Activated T-cell treated with anti-CD3 and anti-CD28 coated beads for 1 hour (primary cell): Measurements from ENCODE around the gene B2M.
"Not testable (repeated sequence)": the region's sequence is repeated elsewhere in the genome, so short reads cannot be mapped to it uniquely, and the experiment has no call there.

Experiments
- DNase-seq: peaks from one replicate; pipeline ENCODE4 v3.0.0-alpha.2; 2020; ENCODE audit warnings: low read depth

Gene B2M

DNA sequence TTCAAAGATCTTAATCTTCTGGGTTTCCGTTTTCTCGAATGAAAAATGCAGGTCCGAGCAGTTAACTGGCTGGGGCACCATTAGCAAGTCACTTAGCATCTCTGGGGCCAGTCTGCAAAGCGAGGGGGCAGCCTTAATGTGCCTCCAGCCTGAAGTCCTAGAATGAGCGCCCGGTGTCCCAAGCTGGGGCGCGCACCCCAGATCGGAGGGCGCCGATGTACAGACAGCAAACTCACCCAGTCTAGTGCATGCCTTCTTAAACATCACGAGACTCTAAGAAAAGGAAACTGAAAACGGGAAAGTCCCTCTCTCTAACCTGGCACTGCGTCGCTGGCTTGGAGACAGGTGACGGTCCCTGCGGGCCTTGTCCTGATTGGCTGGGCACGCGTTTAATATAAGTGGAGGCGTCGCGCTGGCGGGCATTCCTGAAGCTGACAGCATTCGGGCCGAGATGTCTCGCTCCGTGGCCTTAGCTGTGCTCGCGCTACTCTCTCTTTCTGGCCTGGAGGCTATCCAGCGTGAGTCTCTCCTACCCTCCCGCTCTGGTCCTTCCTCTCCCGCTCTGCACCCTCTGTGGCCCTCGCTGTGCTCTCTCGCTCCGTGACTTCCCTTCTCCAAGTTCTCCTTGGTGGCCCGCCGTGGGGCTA is at the start of gene B2M, which contains the start of gene PATL2:
Gene B2M (plus strand): TSS at position 422 of the 647 bp plus-strand sequence. CDS start 30 bp downstream, at position 452.
Gene PATL2 (minus strand): TSS at position 228 of the 647 bp plus-strand sequence. CDS start 34,833 bp downstream, outside the sequence.
- DNase-seq = peak; percentile 92

- no peak for DNase-seq
Measured at GRCh38 chr15:44661576-44661975, 49.7 kb upstream of the B2M start.

DNA sequence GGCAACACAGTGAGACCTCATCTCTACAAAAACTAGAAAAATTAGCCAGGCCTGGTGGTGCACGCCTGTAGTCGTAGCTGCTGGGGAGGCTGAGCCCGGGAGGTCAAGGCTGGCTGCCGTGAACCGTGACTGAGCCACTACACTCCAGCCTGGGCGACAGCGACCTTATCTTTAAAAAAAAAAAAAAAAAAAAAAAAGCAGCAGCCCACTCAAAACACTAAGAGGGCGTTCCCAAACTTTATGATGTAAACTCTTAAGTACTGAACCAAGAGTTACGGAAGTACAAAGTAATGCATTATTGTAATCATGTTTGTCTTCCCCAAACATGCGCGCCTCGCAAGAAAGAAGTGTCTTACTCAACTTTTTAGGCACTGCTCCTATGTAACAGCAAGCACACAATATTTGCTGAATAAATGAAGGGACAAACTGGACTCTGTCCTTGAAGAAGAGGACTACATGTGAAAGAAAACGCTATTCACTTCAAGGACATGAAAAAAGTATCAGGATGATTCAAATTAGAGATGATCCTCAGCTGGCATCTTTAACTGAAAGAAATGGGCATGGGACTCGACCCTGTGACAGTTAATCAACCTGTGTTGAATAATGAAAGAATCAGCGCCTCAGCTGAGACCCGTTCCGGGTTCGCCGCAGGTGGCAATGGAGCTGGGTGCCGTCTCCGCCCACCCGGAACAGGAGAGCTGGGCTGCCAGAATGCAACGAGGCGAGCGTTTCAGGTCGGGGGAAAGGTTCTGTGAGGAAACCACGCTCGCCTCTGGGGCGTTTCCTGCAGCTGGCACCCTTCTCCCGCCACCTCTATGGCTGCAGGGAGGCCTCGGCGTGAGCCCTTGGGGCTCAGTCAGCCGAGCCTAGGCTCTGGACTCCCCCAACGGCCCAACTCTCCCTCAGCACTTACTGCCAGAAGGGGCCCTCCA is 48.6 kb upstream of the B2M start:
- DNase-seq = peak; percentile 75

- peak; percentile 89 for DNase-seq
Measured at GRCh38 chr15:44663410-44664308, 47.7 kb upstream of the B2M start, which contains the start of gene SPG11. SPG11 (minus strand) TSS chr15:44663662; CDS start chr15:44663647, 15 bp downstream.

DNA sequence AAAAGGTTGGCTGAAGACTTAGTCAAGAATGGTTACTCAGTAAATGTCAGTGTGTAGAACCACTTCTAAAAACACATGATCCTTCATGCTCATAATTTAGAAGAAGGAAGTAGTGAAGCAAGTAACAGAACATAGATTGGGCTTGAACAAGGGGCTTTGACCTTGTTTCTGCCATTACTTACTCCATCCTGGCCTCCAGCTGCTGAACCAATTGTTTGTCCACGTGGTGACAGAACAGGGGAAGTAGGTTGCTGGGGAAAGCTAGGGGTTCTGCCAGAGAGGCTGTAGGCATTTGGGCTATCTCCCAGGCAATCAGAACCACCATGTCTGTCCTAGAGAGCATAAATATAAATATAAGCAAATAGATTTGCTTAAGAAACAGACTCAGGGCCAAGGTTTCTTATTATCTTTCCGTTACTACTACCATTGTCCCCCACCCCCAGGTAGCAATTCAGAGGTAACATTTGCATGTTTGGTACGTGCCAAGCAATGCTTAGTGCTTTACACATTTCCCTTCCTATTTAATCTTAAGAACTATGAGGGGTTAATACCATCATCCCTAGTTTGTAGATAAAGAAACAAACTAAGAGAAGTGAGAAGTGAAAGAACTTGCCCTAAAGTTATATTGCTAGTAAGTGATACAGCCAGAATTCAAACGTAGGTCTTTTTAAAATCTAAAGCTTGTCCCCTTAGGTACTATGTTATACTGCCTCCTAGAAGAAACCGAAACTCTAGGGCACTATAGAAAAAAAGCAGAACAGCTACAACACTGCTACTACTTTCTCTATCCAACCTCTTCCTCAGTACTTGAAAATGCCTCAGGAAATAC is 44.9 kb upstream of the B2M start:
- DNase-seq = no peak

DNA sequence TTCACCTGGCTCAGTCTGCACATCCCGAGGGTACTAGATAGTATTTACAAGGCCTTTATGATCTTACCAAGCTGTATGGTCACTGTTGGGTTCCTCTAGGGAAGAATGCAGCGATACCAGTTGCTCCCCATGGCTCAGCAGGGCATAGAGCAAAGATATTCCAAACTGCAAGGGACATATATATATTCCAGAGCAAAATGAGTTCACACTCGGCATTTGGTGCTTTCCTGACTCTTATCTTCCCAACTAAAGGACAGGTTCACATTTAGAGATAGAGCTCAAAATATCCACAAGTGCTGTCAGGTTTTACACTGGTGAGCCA is 44.3 kb upstream of the B2M start:
- no peak for DNase-seq

DNA sequence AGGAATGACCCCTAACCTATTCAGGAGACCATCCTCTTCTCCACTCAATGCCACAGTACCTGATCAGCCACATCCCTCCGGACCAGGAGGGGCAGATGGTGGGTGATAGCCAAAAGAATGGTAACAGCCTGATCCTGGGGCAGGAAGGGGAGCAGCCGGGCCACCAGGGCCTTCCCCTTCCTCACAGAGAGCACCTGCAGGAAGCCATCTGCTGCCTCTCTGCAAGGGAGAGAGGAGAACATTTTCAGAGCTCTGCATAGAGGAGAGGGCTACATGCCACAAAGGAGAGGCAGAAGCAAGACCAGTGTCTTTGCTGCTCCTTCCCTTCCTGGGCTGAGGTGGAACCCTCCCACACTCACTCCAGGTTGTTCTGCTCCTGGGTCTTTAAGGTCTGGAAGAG is 42.4 kb upstream of the B2M start:
- no peak for DNase-seq

GRCh38 chr15:44670087-44670950 is 41.0 kb upstream of the B2M start:
- no peak for DNase-seq

- no peak for DNase-seq
Measured at GRCh38 chr15:44673639-44674038, 37.7 kb upstream of the B2M start.

DNA sequence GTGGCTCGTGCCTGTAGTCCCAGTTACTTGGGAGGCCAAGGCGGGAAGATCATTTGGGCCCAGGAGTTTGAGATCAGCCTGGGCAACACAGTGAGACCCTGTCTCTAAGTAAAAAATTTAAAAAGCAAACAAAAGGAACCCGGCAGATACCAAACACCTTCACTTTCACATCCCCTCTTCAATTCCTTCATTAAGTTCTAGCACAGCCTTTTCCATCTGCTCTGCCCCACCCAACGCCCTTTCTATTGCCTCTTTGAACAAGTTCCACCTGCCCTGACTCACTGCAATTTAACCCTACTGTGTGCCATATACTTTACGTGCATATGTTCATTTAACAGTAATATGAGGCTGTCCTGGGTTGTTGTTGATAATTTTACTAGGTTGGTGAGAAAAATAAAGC is 35.4 kb upstream of the B2M start:
- DNase-seq = no peak

DNA sequence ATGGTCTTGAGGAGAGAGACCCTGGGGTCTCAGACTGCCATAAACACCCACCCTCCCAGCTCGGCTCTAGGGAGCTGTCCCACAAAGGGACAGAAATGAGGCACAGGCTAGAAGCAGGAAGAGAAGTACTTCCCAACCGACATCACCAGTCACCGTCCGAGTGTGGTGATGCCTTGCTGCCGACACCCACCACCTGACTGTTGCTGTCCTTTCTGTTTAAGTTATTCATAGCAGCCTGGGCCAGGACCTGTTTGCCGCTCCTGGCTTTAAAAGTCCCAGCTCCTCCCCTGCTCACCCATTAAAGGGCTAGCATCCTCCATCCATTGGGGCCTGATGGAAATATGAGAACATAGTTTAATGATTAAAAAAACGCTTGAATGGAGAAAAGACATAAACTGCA is 34.6 kb upstream of the B2M start:
- DNase-seq = no peak

- DNase-seq = no peak
Measured at GRCh38 chr15:44682211-44682610, 29.1 kb upstream of the B2M start.

DNA sequence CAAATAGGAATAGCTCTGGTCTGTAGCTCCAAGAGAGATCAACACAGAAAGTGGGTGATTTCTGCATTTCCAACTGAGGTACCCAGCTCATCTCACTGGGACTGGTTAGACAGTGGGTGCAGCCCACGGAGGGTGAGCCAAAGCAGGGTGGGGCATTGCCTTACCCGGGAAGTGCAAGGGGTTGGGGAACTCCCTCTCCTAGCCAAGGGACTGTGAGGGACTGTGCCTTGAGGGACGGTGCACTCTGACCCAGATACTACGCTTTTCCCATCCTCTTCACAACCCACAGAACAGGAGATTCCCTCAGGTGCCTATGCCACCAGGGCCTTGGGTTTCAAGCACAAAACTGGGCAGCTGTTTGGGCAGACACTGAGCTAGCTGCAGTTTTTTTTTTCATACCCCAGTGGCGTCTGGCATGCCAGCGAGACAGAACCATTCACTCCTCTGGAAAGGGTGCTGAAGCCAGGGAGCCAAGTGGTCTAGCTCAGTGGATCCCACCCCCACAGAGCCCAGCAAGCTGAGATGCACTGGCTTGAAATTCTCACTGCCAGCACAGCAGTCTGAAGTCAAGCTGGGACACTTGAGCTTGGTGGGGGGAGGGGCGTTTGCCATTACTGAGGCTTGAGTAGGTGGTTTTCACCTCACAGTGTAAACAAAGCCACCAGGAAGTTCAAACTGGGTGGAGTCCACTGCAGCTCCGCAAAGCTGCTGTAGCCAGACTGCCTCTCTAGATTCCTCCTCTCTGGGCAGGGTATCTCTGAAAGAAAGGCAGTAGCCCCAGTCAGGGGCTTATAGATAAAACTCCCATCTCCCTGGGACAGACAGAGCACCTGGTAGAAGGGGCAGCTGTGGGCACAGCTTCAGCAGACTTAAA is 28.3 kb upstream of the B2M start:
- DNase-seq = peak; percentile 71

GRCh38 chr15:44689318-44689717 is 22.0 kb upstream of the B2M start:
- DNase-seq = not testable (repeated sequence)

- DNase-seq = not testable (repeated sequence)
Measured at GRCh38 chr15:44690245-44690644, 21.1 kb upstream of the B2M start.

GRCh38 chr15:44692659-44693058 is 18.7 kb upstream of the B2M start:
- no peak for DNase-seq

DNA sequence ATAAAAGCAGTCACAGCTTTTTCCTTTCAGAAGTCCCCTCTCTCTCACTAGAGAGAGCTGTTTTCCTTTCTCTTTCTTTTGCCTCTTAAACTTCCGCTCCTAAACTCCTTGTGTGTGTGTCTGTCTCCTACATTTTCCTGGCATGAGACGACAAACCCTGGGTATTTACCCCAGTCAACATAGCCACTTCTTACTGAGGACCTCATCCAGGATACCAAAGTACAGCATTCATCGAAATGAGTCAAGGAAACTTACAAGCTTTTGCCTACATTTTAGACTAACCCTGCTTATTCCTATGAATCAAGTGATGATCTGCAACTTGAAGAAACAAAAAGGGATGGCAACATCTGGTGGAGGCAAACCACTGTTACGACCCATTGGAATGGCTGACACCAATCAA is 16.9 kb upstream of the B2M start:
- no peak for DNase-seq

GRCh38 chr15:44695294-44695693 is 16.0 kb upstream of the B2M start:
- DNase-seq = no peak

DNA sequence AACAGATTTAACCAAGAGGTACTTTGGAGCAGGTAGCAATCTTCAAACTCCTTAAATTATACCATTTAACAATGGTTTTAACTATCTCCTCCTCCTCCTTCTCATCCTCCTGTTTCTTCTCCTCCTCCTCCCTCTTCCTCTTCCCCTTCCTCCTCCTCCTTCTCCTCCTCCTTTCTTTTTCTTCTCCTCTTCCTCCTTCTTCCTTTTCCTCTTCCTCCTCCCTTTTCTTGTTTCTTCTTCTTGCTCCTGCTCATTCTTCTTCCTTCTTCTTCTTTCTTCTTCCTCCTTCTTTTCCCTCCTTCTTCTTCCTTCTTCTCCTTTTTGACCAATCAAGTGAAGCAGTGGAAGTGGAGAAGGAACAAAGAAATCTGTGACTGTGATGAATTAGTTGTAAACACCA is 14.3 kb upstream of the B2M start:
- no peak for DNase-seq
